Tibial artery (tissue), 4 donors: Measurements from ENCODE around the gene ADSL.

Source experiments
- DNase-seq, 2 donors: peaks; one replicate each; pipeline ENCODE4 v3.0.0-alpha.2; 2019
- H3K27ac ChIP-seq, 2 donors: fragments of 200-600 bp; sonication (generic) in 1 of 2; 1 replicate in 1 of 2; 2 replicates in 1 of 2; pipeline ENCODE4 v1.5.1; 2018 to 2019; ENCODE audit warnings: mild to moderate bottlenecking in 1 of 2
- H3K27me3 ChIP-seq, 2 donors: fragments of 200-600 bp; sonication (generic) in 1 of 2; one replicate each; pipeline versions ENCODE4 v1.5.1 to v1.6.0; 2016 to 2019
- H3K36me3 ChIP-seq, 3 donors: fragments of 200-600 bp; sonication (generic) in 2 of 3; one replicate each; pipeline ENCODE4 v1.5.1; 2016 to 2019; ENCODE audit warnings: mild to moderate bottlenecking in 2 of 3
- H3K4me1 ChIP-seq, 4 donors: fragments of 200-600 bp; sonication (generic) in 2 of 4; 1 replicate in 3 of 4; 2 replicates in 1 of 4; pipeline ENCODE4 v1.5.1; 2016 to 2019
- H3K4me3 ChIP-seq, 2 donors: fragments of 200-600 bp; sonication (generic) in 1 of 2; 1 replicate in 1 of 2; 2 replicates in 1 of 2; pipeline ENCODE4 v1.5.1; 2018 to 2019; ENCODE audit warnings: mild to moderate bottlenecking in 2 of 2
- H3K9me3 ChIP-seq, 3 donors: fragments of 200-600 bp; sonication (generic) in 1 of 3; one replicate each; pipeline ENCODE4 v1.5.1; 2016 to 2019
- CTCF ChIP-seq, 2 experiments: fragments of 200-600 bp in 1 of 2; fragments of 450-650 bp in 1 of 2; IDR thresholded peaks; one replicate each; pipeline ENCODE4 v1.5.1; 2017 to 2019; ENCODE audit warnings: antibody characterized with exemption in 2 of 2, mild to moderate bottlenecking in 1 of 2, moderate library complexity in 1 of 2
- intact Hi-C: fragments of 100-400 bp; cut with DNase I; formaldehyde crosslinking; loops from one replicate; pipeline ENCODE4 v1.15.0; 2023; ENCODE audit warnings: low total_unique reads

Gene ADSL

GRCh38 chr22:40383905-40384304 lies 37.6 kb downstream of the ADSL start:
- Histone ChIP-seq H3K36me3 (peaks cover 0 to 5% (median 0%) of the 10 kb centered on the region in 3 donors), H3K27me3 (no peaks in the 10 kb centered on the region), H3K9me3 (no peaks in the 10 kb centered on the region), H3K27ac (no peak overlapping the region), H3K4me3 (no peak overlapping the region), H3K4me1 (peaks cover 0 to 14% (median 0%) of the 10 kb centered on the region in 4 donors)
- intact Hi-C loops, result no loop called here
- no peak for DNase-seq
- no peak for TF ChIP-seq CTCF (IDR thresholded peaks at IDR 0.05)

- Histone ChIP-seq H3K36me3 (peaks cover 0 to 5% (median 0%) of the 10 kb centered on the region in 3 donors), H3K4me3 (no peak overlapping the region), H3K27ac (no peak overlapping the region), H3K27me3 (no peaks in the 10 kb centered on the region), H3K9me3 (no peaks in the 10 kb centered on the region), H3K4me1 (peaks cover 0 to 14% (median 0%) of the 10 kb centered on the region in 4 donors)
- intact Hi-C loops, result no loop called here
- no peak for DNase-seq
- no peak for TF ChIP-seq CTCF (IDR thresholded peaks at IDR 0.05)
Observed at GRCh38 chr22:40385036-40385782, 38.9 kb downstream of the ADSL start.

- Histone ChIP-seq H3K27me3 (no peaks in the 10 kb centered on the region), H3K4me1 (peaks cover 0 to 14% (median 0%) of the 10 kb centered on the region in 4 donors), H3K4me3 (no peak overlapping the region), H3K36me3 (peaks cover 0 to 5% (median 0%) of the 10 kb centered on the region in 3 donors), H3K27ac (no peak overlapping the region), H3K9me3 (no peaks in the 10 kb centered on the region)
- intact Hi-C loops, result no loop called here
- no peak for DNase-seq
- TF ChIP-seq CTCF (IDR thresholded peaks at IDR 0.05), result no peak
Observed at GRCh38 chr22:40387746-40388145, 41.4 kb downstream of the ADSL start.

- Histone ChIP-seq H3K4me1 (peaks cover 0 to 9% (median 0%) of the 10 kb centered on the region in 4 donors), H3K9me3 (no peaks in the 10 kb centered on the region), H3K36me3 (peaks cover 0 to 5% (median 0%) of the 10 kb centered on the region in 3 donors), H3K4me3 (no peak overlapping the region), H3K27ac (no peak overlapping the region), H3K27me3 (no peaks in the 10 kb centered on the region)
- no peak for TF ChIP-seq CTCF (IDR thresholded peaks at IDR 0.05)
- intact Hi-C loops, result no loop called here
- no peak for DNase-seq
Observed at GRCh38 chr22:40388231-40388630, 41.9 kb downstream of the ADSL start.

- Histone ChIP-seq H3K4me1 (no peaks in the 10 kb centered on the region), H3K27ac (no peak overlapping the region)
- intact Hi-C loops, result no loop called here
Observed at GRCh38 chr22:40391417-40391816, 45.1 kb downstream of the ADSL start.

More at GRCh38 chr22:40391417-40391816, 45.1 kb downstream of the ADSL start:
- H3K9me3 ChIP-seq, result no peaks in the 10 kb centered on the region
- no peak for TF ChIP-seq CTCF (IDR thresholded peaks at IDR 0.05)
- DNase-seq, result no peak
- no peak overlapping the region for H3K4me3 ChIP-seq
- peaks cover 0 to 10% (median 0%) of the 10 kb centered on the region in 3 donors for H3K36me3 ChIP-seq
- no peaks in the 10 kb centered on the region for H3K27me3 ChIP-seq
